H1 (cell line): Measurements from ENCODE around the gene SHC3. TPM values are rescaled to one million over a fixed set of nuclear protein-coding genes. Genes with fewer than 3 reads are reported as not detected.

ENCODE experiments used
- CHD7 ChIP-seq: fragments of 300-600 bp; sonication (generic); IDR thresholded peaks from 2 replicates; pipeline ENCODE4 v1.7.1; 2012; ENCODE audit warnings: low read length, moderate library complexity, mild to moderate bottlenecking, inconsistent platforms; ENCODE audit not compliant: insufficient replicate concordance
- GABPA ChIP-seq: IDR thresholded peaks from 2 replicates; pipeline ENCODE4 v1.6.1; 2011; ENCODE audit warnings: mild to moderate bottlenecking, low read length, moderate library complexity, borderline replicate concordance; ENCODE audit not compliant: insufficient read depth
- KDM1A ChIP-seq: fragments of 200-600, 300-600 bp; sonication (generic); IDR thresholded peaks from 2 replicates; pipeline ENCODE4 v1.7.1; 2016; ENCODE audit warnings: mild to moderate bottlenecking, low read length, borderline replicate concordance
- KDM5A ChIP-seq: fragments of 200-600 bp; IDR thresholded peaks from 2 replicates; pipeline ENCODE4 v1.7.1; 2012; ENCODE audit warnings: mild to moderate bottlenecking, low read length, inconsistent platforms, mixed read lengths
- RAD21 ChIP-seq, 2 experiments: IDR thresholded peaks in 1 of 2; conservative IDR thresholded peaks in 1 of 2; 2 replicates each; pipeline ENCODE4 v1.6.1; 2011; ENCODE audit warnings: low read depth in 2 of 2, low read length in 2 of 2, improper control_type of control experiment in 1 of 2, inconsistent platforms in 1 of 2, mild to moderate bottlenecking in 1 of 2, moderate library complexity in 1 of 2
- SP4 ChIP-seq: IDR thresholded peaks from 2 replicates; pipeline ENCODE4 v1.6.1; 2012; ENCODE audit warnings: low read length, inconsistent platforms
- SRF ChIP-seq: IDR thresholded peaks from 2 replicates; pipeline ENCODE4 v1.6.1; 2011; ENCODE audit warnings: mild to moderate bottlenecking, low read depth, low read length, moderate library complexity
- TCF12 ChIP-seq: IDR thresholded peaks from 2 replicates; pipeline ENCODE4 v1.6.1; 2011; ENCODE audit warnings: low read depth, mild to moderate bottlenecking, low read length
- polyA plus RNA-seq, 7 experiments: library from polyadenylated mRNA; depleted of rRNA in 3 of 7; stranded (reverse) in 5 of 7; unstranded in 2 of 7; fragments of >200 nt in 5 of 7; fragments of 200-250 nt in 2 of 7; gene quantifications; 1 replicate in 5 of 7; 2 replicates in 1 of 7; 4 replicates in 1 of 7; pipeline versions ENCODE4 v1.2.1 to v1.2.3, GENCODE V29; 2011 to 2013; ENCODE audit warnings: missing spikeins in 2 of 7, mixed read lengths in 2 of 7
- total RNA-seq: library from RNA; stranded (reverse); fragmentation: NEBNext Ultra II Directional; extraction: Animal tissue kit (Norgen Biotek cat#: 25700); gene quantifications from 2 replicates; pipeline ENCODE4 v1.2.1, GENCODE V29; 2021

Gene SHC3
- total and polyA plus RNA-seq, 2 of the 8 experiments (the other 6 are each of a cell fraction or from before 2014, with no cell fraction given) = 1.4 to 7.1 TPM

GRCh38 chr9:89000973-89001916 is 177.4 kb downstream of the SHC3 start (continued):
- no peak for TF ChIP-seq SP4
- no peak for TF ChIP-seq KDM1A
- TF ChIP-seq CHD7 = no peak
- 0 out of 2 replicates have a peak, but pooled peaks have one; percentile 16 for TF ChIP-seq GABPA
- peak; percentile 95 to 96 for TF ChIP-seq RAD21 (IDR thresholded peaks at IDR 0.05 in 1 of 2, conservative IDR thresholded peaks at IDR 0.05 in 1 of 2; ENCODE audit: low read depth in 2 of 2, low read length in 2 of 2)
- no peak for TF ChIP-seq KDM5A
- TF ChIP-seq TCF12 = 0 out of 2 replicates have a peak, but pooled peaks have one; percentile 31
- TF ChIP-seq SRF = no peak
